Measurements from ENCODE around the gene NUDT19.
"Not testable (repeated sequence)": the region's sequence is repeated elsewhere in the genome, so short reads cannot be mapped to it uniquely, and the experiment has no call there.

The NUDT19 gene

DNA sequence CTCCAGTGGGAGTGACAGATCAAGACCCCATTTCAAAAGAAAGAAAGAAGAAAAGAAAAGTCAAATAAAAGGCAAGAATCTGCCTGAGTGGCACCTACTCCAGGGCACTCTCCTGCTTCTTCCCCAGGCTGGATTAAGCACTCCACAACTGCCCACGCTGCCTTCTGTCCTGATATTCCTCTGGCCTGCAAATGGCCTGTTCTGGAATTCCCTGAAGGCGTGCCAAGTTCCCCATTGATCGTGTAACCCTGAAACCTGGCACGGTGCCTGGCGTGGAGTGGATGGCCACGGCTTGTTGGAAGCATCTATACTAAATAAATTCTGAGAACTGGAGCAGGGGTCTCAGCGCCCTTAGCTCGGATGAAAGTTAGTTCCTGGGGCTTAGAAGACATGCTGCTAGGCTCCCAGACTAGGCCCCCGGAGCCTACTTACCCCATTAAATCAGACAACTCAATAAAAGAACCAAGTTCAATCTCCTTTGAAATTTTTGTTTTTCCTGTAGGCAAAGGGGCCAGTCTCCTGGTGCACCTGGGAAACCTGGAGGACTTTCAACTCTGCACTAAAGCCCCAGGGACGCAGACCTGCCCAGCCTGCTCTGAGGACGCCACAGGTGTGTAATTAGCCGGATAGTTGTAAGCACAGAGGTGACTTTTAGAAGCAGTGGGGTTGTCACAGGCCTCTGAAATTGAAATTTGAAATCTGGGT, 38.6 kb upstream of the NUDT19 start:
- DNase-seq (ENCODE audit: low read depth) = peak; percentile 37
- no peak overlapping the region for H3K4me3 ChIP-seq (ENCODE audit: low read depth, low read length)
- TF ChIP-seq, protein P1, sequence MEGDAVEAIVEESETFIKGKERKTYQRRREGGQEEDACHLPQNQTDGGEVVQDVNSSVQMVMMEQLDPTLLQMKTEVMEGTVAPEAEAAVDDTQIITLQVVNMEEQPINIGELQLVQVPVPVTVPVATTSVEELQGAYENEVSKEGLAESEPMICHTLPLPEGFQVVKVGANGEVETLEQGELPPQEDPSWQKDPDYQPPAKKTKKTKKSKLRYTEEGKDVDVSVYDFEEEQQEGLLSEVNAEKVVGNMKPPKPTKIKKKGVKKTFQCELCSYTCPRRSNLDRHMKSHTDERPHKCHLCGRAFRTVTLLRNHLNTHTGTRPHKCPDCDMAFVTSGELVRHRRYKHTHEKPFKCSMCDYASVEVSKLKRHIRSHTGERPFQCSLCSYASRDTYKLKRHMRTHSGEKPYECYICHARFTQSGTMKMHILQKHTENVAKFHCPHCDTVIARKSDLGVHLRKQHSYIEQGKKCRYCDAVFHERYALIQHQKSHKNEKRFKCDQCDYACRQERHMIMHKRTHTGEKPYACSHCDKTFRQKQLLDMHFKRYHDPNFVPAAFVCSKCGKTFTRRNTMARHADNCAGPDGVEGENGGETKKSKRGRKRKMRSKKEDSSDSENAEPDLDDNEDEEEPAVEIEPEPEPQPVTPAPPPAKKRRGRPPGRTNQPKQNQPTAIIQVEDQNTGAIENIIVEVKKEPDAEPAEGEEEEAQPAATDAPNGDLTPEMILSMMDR (IDR thresholded peaks at IDR 0.05; ENCODE audit: control insufficient read depth, extremely low read depth, insufficient read depth) = no peak

DNA sequence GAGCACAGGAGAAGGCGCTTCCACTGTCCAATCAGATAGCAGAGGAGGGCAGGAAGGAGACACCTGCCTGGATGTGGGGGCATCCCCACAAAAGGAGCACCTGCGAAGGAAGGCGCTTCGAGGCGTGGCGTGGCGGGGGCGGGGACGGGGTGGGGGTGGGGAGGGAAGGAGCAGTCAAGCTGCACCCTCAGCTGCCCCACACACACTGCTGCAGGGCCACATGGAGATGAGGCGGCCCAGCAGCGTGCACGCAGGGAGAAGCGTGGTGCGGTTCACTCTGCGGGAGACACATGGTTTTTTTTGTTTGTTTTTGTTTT, 38.1 kb upstream of the NUDT19 start:
- TF ChIP-seq, protein P1 (IDR thresholded peaks at IDR 0.05; ENCODE audit: control insufficient read depth, extremely low read depth, insufficient read depth) = no peak
- DNase-seq (ENCODE audit: low read depth) = no peak
- H3K4me3 ChIP-seq (ENCODE audit: low read depth, low read length) = no peak overlapping the region

DNA sequence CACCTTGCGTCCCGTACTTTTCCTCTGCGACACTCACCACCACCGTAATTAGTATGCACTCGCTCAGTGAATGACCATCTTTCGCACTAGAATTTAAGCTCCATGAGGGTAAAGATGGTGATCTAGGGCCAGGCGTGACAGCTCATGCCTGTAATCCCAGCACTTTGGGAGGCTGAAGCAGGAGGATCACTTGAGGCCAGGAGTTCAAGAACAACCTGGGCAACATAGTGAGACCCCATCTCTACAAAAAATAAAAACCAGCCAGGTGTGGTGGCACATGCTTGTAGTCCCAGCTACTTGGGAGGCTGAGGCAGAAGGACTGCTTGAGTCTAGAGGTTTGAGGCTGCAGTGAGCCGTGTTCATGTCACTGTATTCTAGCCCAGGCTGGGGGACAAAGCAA, 35.2 kb upstream of the NUDT19 start:
- DNase-seq (ENCODE audit: low read depth) = not testable (repeated sequence)

DNA sequence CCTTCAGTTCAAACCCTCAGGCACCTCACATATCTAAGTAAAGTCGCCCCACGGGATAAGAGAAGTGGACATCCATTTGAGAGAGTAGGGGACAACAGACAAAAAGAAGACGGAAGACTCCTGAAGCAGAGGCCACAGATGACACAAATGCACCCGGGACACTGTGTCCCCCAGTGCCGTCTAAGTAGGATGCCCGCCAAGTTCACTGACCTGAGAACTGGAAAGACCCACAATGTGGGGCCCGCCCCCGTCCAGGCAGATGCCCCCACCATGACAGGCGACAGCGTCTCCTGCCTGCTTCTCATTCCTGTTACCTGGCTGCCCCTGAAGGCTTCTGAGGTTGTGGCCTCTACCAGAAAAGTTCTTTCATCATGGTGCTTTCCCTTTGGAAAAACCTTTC, 33.5 kb upstream of the NUDT19 start:
- DNase-seq (ENCODE audit: low read depth) = no peak
- no peak overlapping the region for H3K4me3 ChIP-seq (ENCODE audit: low read depth, low read length)
- TF ChIP-seq, protein P1 (IDR thresholded peaks at IDR 0.05; ENCODE audit: control insufficient read depth, extremely low read depth, insufficient read depth) = no peak

More for the DNA sequence above, 35.2 kb upstream of the NUDT19 start:
- H3K4me3 ChIP-seq (ENCODE audit: low read depth, low read length) = not testable (repeated sequence)

DNA sequence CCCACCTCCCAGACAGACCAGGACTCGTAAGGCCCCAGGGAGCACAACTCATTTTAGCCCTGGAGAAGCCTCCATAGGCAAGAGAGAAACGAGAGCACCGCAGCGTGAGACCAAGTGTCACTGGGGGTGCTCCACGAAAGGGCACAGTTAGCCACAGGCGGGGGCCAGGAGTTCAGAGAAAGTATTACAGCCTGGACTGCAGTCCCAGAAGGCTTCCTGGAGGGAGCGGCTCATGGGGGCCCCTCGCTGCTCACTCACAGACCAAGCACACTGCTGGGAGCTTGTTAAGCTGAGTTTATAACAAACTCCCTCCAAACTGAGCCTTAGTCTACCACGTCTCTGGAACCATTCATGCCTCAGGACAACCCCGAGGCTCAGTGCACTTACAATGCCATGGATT, 33.1 kb upstream of the NUDT19 start:
- TF ChIP-seq, protein P1 (IDR thresholded peaks at IDR 0.05; ENCODE audit: control insufficient read depth, extremely low read depth, insufficient read depth) = no peak
- DNase-seq (ENCODE audit: low read depth) = no peak
- no peak overlapping the region for H3K4me3 ChIP-seq (ENCODE audit: low read depth, low read length)

DNA sequence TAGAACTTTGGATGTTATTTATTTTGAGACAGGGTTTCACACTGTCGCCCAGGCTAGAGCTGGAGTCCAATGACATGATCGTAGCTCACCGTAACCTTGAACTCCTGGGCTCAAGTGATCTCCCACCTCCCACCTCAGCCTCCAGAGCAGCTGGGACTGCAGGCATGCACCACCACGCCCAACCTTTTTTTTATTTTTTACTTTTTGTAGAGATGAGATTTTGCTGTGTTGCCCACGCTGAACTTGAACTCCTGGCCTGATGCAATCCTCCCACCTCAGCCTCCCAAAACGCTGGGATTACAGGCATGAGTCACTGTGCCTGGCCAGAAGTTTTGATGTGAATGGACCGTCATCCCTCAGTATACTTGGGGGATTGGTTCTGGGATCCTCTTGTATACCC, 30.3 kb upstream of the NUDT19 start:
- no peak for DNase-seq (ENCODE audit: low read depth)
- TF ChIP-seq, protein P1 (IDR thresholded peaks at IDR 0.05; ENCODE audit: control insufficient read depth, extremely low read depth, insufficient read depth) = no peak
- H3K4me3 ChIP-seq (ENCODE audit: low read depth, low read length) = no peak overlapping the region

DNA sequence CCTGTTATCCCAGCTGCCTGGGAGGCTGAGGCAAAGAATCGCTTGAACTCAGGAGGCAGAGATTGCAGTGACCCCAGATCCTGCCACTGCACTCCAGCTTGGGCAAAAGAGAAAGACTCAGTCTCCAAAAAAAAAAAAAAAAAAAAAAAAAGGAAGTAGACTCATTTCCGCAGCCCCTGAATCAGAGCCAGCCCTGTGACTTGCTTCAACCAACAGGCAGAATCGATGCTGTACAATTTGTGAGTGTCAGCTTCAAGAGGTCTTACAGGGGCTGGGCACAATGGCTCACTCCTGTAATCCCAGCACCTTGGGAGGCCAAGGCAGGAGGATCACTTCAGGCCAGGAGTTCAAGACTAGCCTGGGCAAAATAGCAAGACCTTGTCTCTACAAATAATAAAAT, 29.4 kb upstream of the NUDT19 start:
- DNase-seq (ENCODE audit: low read depth) = no peak
- TF ChIP-seq, protein P1 (IDR thresholded peaks at IDR 0.05; ENCODE audit: control insufficient read depth, extremely low read depth, insufficient read depth) = no peak
- no peak overlapping the region for H3K4me3 ChIP-seq (ENCODE audit: low read depth, low read length)
